Activated CD8-positive, alpha-beta memory T cell treated with anti-CD3 and anti-CD28 coated beads, Interleukin-2, amount 10 ng/mL, durations not matched to agents 7 days and 5 days (primary cell): Measurements from ENCODE around the gene SLC25A39. TPM values are rescaled to one million over a fixed set of nuclear protein-coding genes. Genes with fewer than 3 reads are reported as not detected.

Experiments used
- ATAC-seq: fragments of 150-1000 bp; cut with Tn5 transposase; one replicate; pipeline ENCODE4 v1.10.0; 2021; ENCODE audit warnings: moderate library complexity
- CTCF ChIA-PET: fragments of 350-600 bp; sonication (Branson Sonifier 250); formaldehyde crosslinking; loops from one replicate; lab custom pipeline; 2021; ENCODE audit warnings: antibody characterized with exemption; lab: Charles Lee
- DNase-seq: peaks from one replicate; pipeline ENCODE4 v3.0.0-alpha.2; 2020
- H3K27ac Mint-ChIP-seq: one replicate; pipeline ENCODE4 v1.8.0; 2021; ENCODE audit warnings: mild to moderate bottlenecking, mixed read lengths
- H3K27me3 Mint-ChIP-seq: one replicate; pipeline ENCODE4 v1.8.0; 2021; ENCODE audit warnings: mixed read lengths
- H3K36me3 Mint-ChIP-seq: one replicate; pipeline ENCODE4 v1.8.0; 2021; ENCODE audit warnings: mild to moderate bottlenecking, mixed read lengths
- H3K4me1 Mint-ChIP-seq: one replicate; pipeline ENCODE4 v1.8.0; 2021; ENCODE audit warnings: mixed read lengths
- H3K4me3 Mint-ChIP-seq: one replicate; pipeline ENCODE4 v1.8.0; 2021; ENCODE audit warnings: mild to moderate bottlenecking, moderate library complexity, mixed read lengths
- H3K9me3 Mint-ChIP-seq: one replicate; pipeline ENCODE4 v1.8.0; 2022; ENCODE audit warnings: low read depth, mixed read lengths
- total RNA-seq, 2 experiments: library from RNA; stranded (reverse); gene quantifications; one replicate each; pipeline ENCODE4 v1.2.3, GENCODE V29; 2021

Gene SLC25A39
- total RNA-seq, 2 experiments from 2014 or later: 103 to 133 TPM

GRCh38 chr17:44312396-44313104 is 12.1 kb downstream of the SLC25A39 start:
- peaks cover 33% of the 10 kb centered on the region for H3K27me3 Mint-ChIP-seq
- H3K27ac Mint-ChIP-seq: no peak overlapping the region
- H3K4me1 Mint-ChIP-seq: peaks cover 12% of the 10 kb centered on the region
- CTCF ChIA-PET: interaction anchor here (2.5 kb wide), 1 partner anchor 102 kb away, joined by 8 read pairs; no protein-coding TSS in a partner anchor
- no peaks in the 10 kb centered on the region for H3K9me3 Mint-ChIP-seq
- no peak overlapping the region for H3K4me3 Mint-ChIP-seq
- DNase-seq (no peak), ATAC-seq (no peak)
- no peaks in the 10 kb centered on the region for H3K36me3 Mint-ChIP-seq

GRCh38 chr17:44311562-44312181 is 13.0 kb downstream of the SLC25A39 start:
- peaks cover 33% of the 10 kb centered on the region for H3K27me3 Mint-ChIP-seq
- no peaks in the 10 kb centered on the region for H3K9me3 Mint-ChIP-seq
- no peaks in the 10 kb centered on the region for H3K36me3 Mint-ChIP-seq
- H3K4me3 Mint-ChIP-seq: no peak overlapping the region
- H3K27ac Mint-ChIP-seq: no peak overlapping the region
- H3K4me1 Mint-ChIP-seq: peaks cover 12% of the 10 kb centered on the region
- CTCF ChIA-PET: interaction anchor here (0.6 to 2.5 kb wide), 3 partner anchors 53 to 101 kb away, joined by 3 to 8 read pairs (median 7); no protein-coding TSS in a partner anchor
- DNase-seq (no peak), ATAC-seq (no peak)

GRCh38 chr17:44310609-44311376 is 13.8 kb downstream of the SLC25A39 start:
- Mint-ChIP-seq H3K4me1 (peaks cover 6% of the 10 kb centered on the region), H3K36me3 (no peaks in the 10 kb centered on the region), H3K27ac (no peak overlapping the region), H3K9me3 (no peaks in the 10 kb centered on the region), H3K4me3 (no peak overlapping the region), H3K27me3 (peaks cover 30% of the 10 kb centered on the region)
- CTCF ChIA-PET: interaction anchor here (0.6 to 2.5 kb wide), 4 partner anchors 21 to 101 kb away, joined by 3 to 8 read pairs (median 5); no protein-coding TSS in a partner anchor
- no peak for ATAC-seq
- DNase-seq: no peak

GRCh38 chr17:44310188-44310587 is 14.4 kb downstream of the SLC25A39 start:
- CTCF ChIA-PET: no interaction called here
- Mint-ChIP-seq H3K27ac (no peak overlapping the region), H3K9me3 (no peaks in the 10 kb centered on the region), H3K4me3 (no peak overlapping the region), H3K36me3 (no peaks in the 10 kb centered on the region), H3K27me3 (peaks cover 25% of the 10 kb centered on the region), H3K4me1 (peaks cover 3% of the 10 kb centered on the region)
- ATAC-seq (no peak), DNase-seq (no peak)

GRCh38 chr17:44309472-44309871 is 15.2 kb downstream of the SLC25A39 start:
- no peak for ATAC-seq
- H3K27ac Mint-ChIP-seq: no peak overlapping the region
- no peaks in the 10 kb centered on the region for H3K9me3 Mint-ChIP-seq
- H3K27me3 Mint-ChIP-seq: peaks cover 27% of the 10 kb centered on the region
- no peak overlapping the region for H3K4me3 Mint-ChIP-seq
- CTCF ChIA-PET: no interaction called here
- no peaks in the 10 kb centered on the region for H3K36me3 Mint-ChIP-seq
- H3K4me1 Mint-ChIP-seq: peaks cover 3% of the 10 kb centered on the region
- DNase-seq: peak; percentile 39

GRCh38 chr17:44308865-44309264 is 15.8 kb downstream of the SLC25A39 start:
- DNase-seq: no peak
- peaks cover 5% of the 10 kb centered on the region for H3K4me1 Mint-ChIP-seq
- CTCF ChIA-PET: interaction anchor here (1.4 kb wide), 1 partner anchor 99 kb away, joined by 5 read pairs; no protein-coding TSS in a partner anchor
- no peak overlapping the region for H3K27ac Mint-ChIP-seq
- no peaks in the 10 kb centered on the region for H3K36me3 Mint-ChIP-seq
- peaks cover 25% of the 10 kb centered on the region for H3K27me3 Mint-ChIP-seq
- no peaks in the 10 kb centered on the region for H3K9me3 Mint-ChIP-seq
- H3K4me3 Mint-ChIP-seq: no peak overlapping the region
- no peak for ATAC-seq

GRCh38 chr17:44308320-44308818 is 16.3 kb downstream of the SLC25A39 start, which contains the start of gene RUNDC3A:
RUNDC3A (plus strand) TSS chr17:44308601; CDS start chr17:44308833, 232 bp downstream.
- Mint-ChIP-seq H3K36me3 (no peaks in the 10 kb centered on the region), H3K27ac (no peak within 1 kb of the TSS), H3K27me3 (peaks cover 26% of the 10 kb centered on the region), H3K4me1 (peaks cover 5% of the 10 kb centered on the region), H3K9me3 (no peaks in the 10 kb centered on the region), H3K4me3 (no peak within 1 kb of the TSS)
- CTCF ChIA-PET: interaction anchor here (0.6 to 1.4 kb wide), 2 partner anchors 37 to 98 kb away, joined by 4 to 5 read pairs; no protein-coding TSS in a partner anchor
- peak; percentile 83 for DNase-seq
- ATAC-seq: peak; percentile 89

- H3K36me3 Mint-ChIP-seq: no peaks in the 10 kb centered on the region
Observed at GRCh38 chr17:44307387-44308186, 17.0 kb downstream of the SLC25A39 start.

GRCh38 chr17:44304651-44305050 is 20.0 kb downstream of the SLC25A39 start:
- no peak for DNase-seq
- H3K9me3 Mint-ChIP-seq: no peaks in the 10 kb centered on the region
- CTCF ChIA-PET: interaction anchor here (1.1 kb wide), 1 partner anchor 58 kb away, joined by 3 read pairs; the partner anchor contains the start of gene FAM171A2
- ATAC-seq: no peak
- H3K27ac Mint-ChIP-seq: no peak overlapping the region
- no peak overlapping the region for H3K4me3 Mint-ChIP-seq
- no peaks in the 10 kb centered on the region for H3K36me3 Mint-ChIP-seq
- H3K4me1 Mint-ChIP-seq: peaks cover 5% of the 10 kb centered on the region
- H3K27me3 Mint-ChIP-seq: peaks cover 40% of the 10 kb centered on the region

More at GRCh38 chr17:44307387-44308186, 17.0 kb downstream of the SLC25A39 start:
- no peaks in the 10 kb centered on the region for H3K9me3 Mint-ChIP-seq
- H3K4me1 Mint-ChIP-seq: peaks cover 5% of the 10 kb centered on the region
- no peak for DNase-seq
- H3K27ac Mint-ChIP-seq: no peak overlapping the region
- ATAC-seq: peak; percentile 5
- no peak overlapping the region for H3K4me3 Mint-ChIP-seq
- H3K27me3 Mint-ChIP-seq: peaks cover 31% of the 10 kb centered on the region
- CTCF ChIA-PET: interaction anchor here (0.6 to 1.4 kb wide), 2 partner anchors 38 to 97 kb away, joined by 4 to 5 read pairs; no protein-coding TSS in a partner anchor

GRCh38 chr17:44297975-44298374 is 26.6 kb downstream of the SLC25A39 start:
- H3K36me3 Mint-ChIP-seq: no peaks in the 10 kb centered on the region
- peaks cover 23% of the 10 kb centered on the region for H3K27me3 Mint-ChIP-seq
- DNase-seq (no peak), ATAC-seq (no peak)
- peaks cover 4% of the 10 kb centered on the region for H3K4me1 Mint-ChIP-seq
- CTCF ChIA-PET: no interaction called here
- H3K27ac Mint-ChIP-seq: no peak overlapping the region
- H3K4me3 Mint-ChIP-seq: no peak overlapping the region
- H3K9me3 Mint-ChIP-seq: no peaks in the 10 kb centered on the region

GRCh38 chr17:44293509-44294226 is 31.0 kb downstream of the SLC25A39 start:
- Mint-ChIP-seq H3K27ac (no peak overlapping the region), H3K9me3 (no peaks in the 10 kb centered on the region), H3K27me3 (peaks cover 15% of the 10 kb centered on the region), H3K4me3 (no peak overlapping the region), H3K36me3 (no peaks in the 10 kb centered on the region), H3K4me1 (peaks cover 4% of the 10 kb centered on the region)
- ATAC-seq (no peak), DNase-seq (no peak)
- CTCF ChIA-PET: interaction anchor here (0.6 to 0.9 kb wide), 3 partner anchors 9 to 298 kb away, joined by 3 to 4 read pairs (median 3); no protein-coding TSS in a partner anchor
